ENCODE results near the gene NTMT1.

GRCh38 chr9:129654554-129655040 is 28.6 kb downstream of the NTMT1 start:
- no peak for TF ChIP-seq CTCF (IDR thresholded peaks at IDR 0.05)
- no peak for TF ChIP-seq ZFX (IDR thresholded peaks at IDR 0.05; ENCODE audit: borderline replicate concordance)
